SK-N-SH (cell line): ENCODE data around the gene LRP1. TPM values are rescaled to one million over a fixed set of nuclear protein-coding genes. Genes with fewer than 3 reads are reported as not detected.

Experiments used
- CTCF ChIA-PET: fragments of 300-600, 350-600 bp; formaldehyde crosslinking; extraction: SDS; loops from one replicate; lab custom pipeline; 2021; lab: Yijun Ruan, JAX
- POLR2A ChIA-PET: fragments of 350-600 bp; sonication (Branson Sonifier 250); formaldehyde crosslinking; extraction: SDS; loops from one replicate; lab custom pipeline; 2020; ENCODE audit warnings: antibody characterized with exemption, inconsistent platforms; lab: Yijun Ruan, JAX
- DNase-seq: peaks from one replicate; pipeline ENCODE4 v3.0.0; 2012
- H2AFZ ChIP-seq: fragments of 200-600 bp; sonication (generic); 2 replicates; pipeline ENCODE4 v1.8.1; 2016; ENCODE audit warnings: antibody characterized with exemption, mild to moderate bottlenecking, low read depth
- H3F3A ChIP-seq: fragments of 200-600 bp; sonication (generic); replicated peaks from 2 replicates; pipeline ENCODE3; 2016; ENCODE audit warnings: antibody characterized with exemption, mild to moderate bottlenecking; ENCODE audit not compliant: insufficient read depth
- H3K27ac ChIP-seq, 2 experiments: fragments of 200-500 bp in 1 of 2; fragments of 200-600 bp in 1 of 2; sonication (Bioruptor generic) in 1 of 2; sonication (generic), shearing (Covaris generic) in 1 of 2; 2 replicates each; pipeline versions ENCODE4 v1.5.1 to v1.6.1; 2014 to 2016; ENCODE audit warnings: low read depth in 2 of 2, inconsistent platforms in 1 of 2, low read length in 1 of 2, mild to moderate bottlenecking in 1 of 2, mixed read lengths in 1 of 2
- H3K27me3 ChIP-seq: fragments of 200-600 bp; sonication (generic), shearing (Covaris generic); 2 replicates; pipeline ENCODE4 v1.6.1; 2016; ENCODE audit warnings: mixed run types; ENCODE audit not compliant: insufficient read depth
- H3K36me3 ChIP-seq, 2 experiments: fragments of 200-500 bp in 1 of 2; fragments of 200-600 bp in 1 of 2; sonication (Bioruptor generic) in 1 of 2; sonication (generic) in 1 of 2; replicated peaks in 1 of 2; 2 replicates each; pipeline versions ENCODE3 to v1.5.1; 2014 to 2016; ENCODE audit warnings: low read length in 1 of 2, mild to moderate bottlenecking in 1 of 2; ENCODE audit not compliant: insufficient read depth in 2 of 2, control insufficient read depth in 1 of 2
- H3K4me1 ChIP-seq, 2 experiments: fragments of 200-500 bp in 1 of 2; fragments of 200-600 bp in 1 of 2; sonication (Bioruptor generic) in 1 of 2; sonication (generic), shearing (Covaris generic) in 1 of 2; 2 replicates each; pipeline versions ENCODE4 v1.5.1 to v1.6.1; 2014 to 2016; ENCODE audit warnings: low read depth in 1 of 2, low read length in 1 of 2, mixed run types in 1 of 2; ENCODE audit not compliant: insufficient read depth in 2 of 2, control insufficient read depth in 1 of 2
- H3K4me2 ChIP-seq: fragments of 200-600 bp; sonication (generic), shearing (Covaris generic); 2 replicates; pipeline ENCODE4 v1.6.1; 2017; ENCODE audit warnings: mixed run types
- H3K4me3 ChIP-seq, 2 experiments: fragments of 200-500 bp in 1 of 2; fragments of 200-600 bp in 1 of 2; sonication (Bioruptor generic) in 1 of 2; sonication (generic), shearing (Covaris generic) in 1 of 2; 2 replicates each; pipeline versions ENCODE4 v1.5.1 to v1.8.1; 2014 to 2016; ENCODE audit warnings: low read depth in 2 of 2, inconsistent platforms in 1 of 2, low read length in 1 of 2, mild to moderate bottlenecking in 1 of 2, mixed read lengths in 1 of 2, moderate library complexity in 1 of 2
- H3K79me2 ChIP-seq: fragments of 200-600 bp; sonication (generic); 2 replicates; pipeline ENCODE4 v1.8.1; 2017; ENCODE audit warnings: mild to moderate bottlenecking; ENCODE audit not compliant: insufficient read depth
- H3K9ac ChIP-seq: fragments of 200-600 bp; sonication (generic); 2 replicates; pipeline ENCODE4 v1.6.1; 2017; ENCODE audit warnings: mixed run types
- H3K9me2 ChIP-seq: fragments of 200-600 bp; sonication (generic); 2 replicates; pipeline ENCODE4 v1.6.1; 2017; ENCODE audit warnings: mixed run types
- H3K9me3 ChIP-seq: fragments of 200-600 bp; sonication (generic); 2 replicates; pipeline ENCODE4 v1.6.1; 2017; ENCODE audit warnings: mixed run types, mild to moderate bottlenecking, moderate library complexity
- H4K20me1 ChIP-seq: fragments of 200-600 bp; sonication (generic); 2 replicates; pipeline ENCODE4 v1.6.1; 2017; ENCODE audit warnings: mild to moderate bottlenecking, mixed run types; ENCODE audit not compliant: insufficient read depth
- ELF1 ChIP-seq: IDR thresholded peaks from 2 replicates; pipeline ENCODE4 v1.4.0; 2012
- EZH2phosphoT487 ChIP-seq: fragments of 200-600 bp; sonication (generic); IDR thresholded peaks from 2 replicates; pipeline ENCODE4 v1.6.1; 2017; ENCODE audit warnings: low read depth, mixed run types, mild to moderate bottlenecking, antibody characterized with exemption, moderate library complexity, borderline replicate concordance
- FOXJ3 ChIP-seq: sonication (generic); formaldehyde crosslinking; IDR thresholded peaks from 2 replicates; pipeline ENCODE4 v1.5.1; 2020; ENCODE audit warnings: mild to moderate bottlenecking, missing genetic modification reagents
- GABPA ChIP-seq: IDR thresholded peaks from 2 replicates; pipeline ENCODE4 v1.4.0; 2012; ENCODE audit warnings: low read depth, mild to moderate bottlenecking
- JUND ChIP-seq: IDR thresholded peaks from 2 replicates; pipeline ENCODE4 v1.4.0; 2012
- MEF2A ChIP-seq: IDR thresholded peaks from 2 replicates; pipeline ENCODE4 v1.4.0; 2012; ENCODE audit warnings: low read depth, borderline replicate concordance
- NFIC ChIP-seq: IDR thresholded peaks from 2 replicates; pipeline ENCODE4 v1.4.0; 2012; ENCODE audit warnings: borderline replicate concordance
- POLR2AphosphoS5 ChIP-seq: IDR thresholded peaks from 2 replicates; pipeline ENCODE4 v1.6.1; 2012; ENCODE audit warnings: low read depth, low read length
- RCOR1 ChIP-seq: fragments of 150-350 bp; IDR thresholded peaks from 2 replicates; pipeline ENCODE4 v1.6.1; 2017; ENCODE audit warnings: antibody characterized with exemption, low read length
- RFX5 ChIP-seq: IDR thresholded peaks from 2 replicates; pipeline ENCODE4 v1.6.1; 2012; ENCODE audit warnings: mild to moderate bottlenecking, improper control_type of control experiment, low read length
- RXRA ChIP-seq: IDR thresholded peaks from 2 replicates; pipeline ENCODE4 v1.4.0; 2012; ENCODE audit warnings: low read depth, mild to moderate bottlenecking, borderline replicate concordance
- TAF1 ChIP-seq: IDR thresholded peaks from 2 replicates; pipeline ENCODE4 v1.6.1; 2012; ENCODE audit warnings: low read depth, mild to moderate bottlenecking, low read length, moderate library complexity, borderline replicate concordance
- YY1 ChIP-seq: IDR thresholded peaks from 2 replicates; pipeline ENCODE4 v1.4.0; 2012; ENCODE audit warnings: low read depth, mild to moderate bottlenecking
- WGBS: methylation state at CpG from one replicate; pipeline ENCODE4 v1.1.6; 2017; ENCODE audit warnings: low lambda C conversion rate; 5-methylcytosine and 5-hydroxymethylcytosine counted together
- polyA plus RNA-seq, 3 experiments: library from polyadenylated mRNA; depleted of rRNA; stranded (reverse); fragments of >200 nt; gene quantifications; 2 replicates each; pipeline ENCODE4 v1.2.3, GENCODE V29; 2012
- TF ChIP-seq, protein P1 (sequence below): IDR thresholded peaks from 2 replicates; pipeline ENCODE4; 2012
- TF ChIP-seq, protein P2 (sequence below): fragments of 150-350 bp; IDR thresholded peaks from 2 replicates; pipeline ENCODE4 v1.6.1; 2016; ENCODE audit warnings: mild to moderate bottlenecking, low read depth, low read length
- TF ChIP-seq, protein P3 (sequence below): IDR thresholded peaks from 2 replicates; pipeline ENCODE4 v1.4.0; 2012; ENCODE audit warnings: low read depth, borderline replicate concordance

The LRP1 gene
- polyA plus RNA-seq, 1 of the 3 experiments (the other 2 are of a cell fraction), result 55.0 TPM

GRCh38 chr12:57176846-57177245 is 48.6 kb downstream of the LRP1 start:
- ChIA-PET CTCF (interaction anchor here (0.8 to 33.3 kb wide), 16 partner anchors 4 to 172 kb away, joined by 3 to 643 read pairs (median 8); partner anchors contain the start of genes LRP1, LRP1-AS, NAB2 and STAT6), POLR2A (interaction anchor here (4.6 kb wide), 1 partner anchor 49 kb away, joined by 23 read pairs; the partner anchor contains the start of gene LRP1)
- Histone ChIP-seq H3K4me3 (no peak overlapping the region), H3K9me2 (no peaks in the 10 kb centered on the region), H3K9ac (no peak overlapping the region), H3K79me2 (no peaks in the 10 kb centered on the region), H3F3A (peaks cover 4% of the 10 kb centered on the region), H2AFZ (no peak overlapping the region), H3K9me3 (no peaks in the 10 kb centered on the region), H3K27ac (no peak overlapping the region), H4K20me1 (0 out of 2 replicates have a peak, but pooled peaks cover 2% of the 10 kb centered on the region), H3K4me2 (no peak overlapping the region), H3K36me3 (peaks cover 24 to 63% of the 10 kb centered on the region in 2 experiments), H3K27me3 (no peaks in the 10 kb centered on the region), H3K4me1 (peaks cover 0 to 16% of the 10 kb centered on the region in 2 experiments; a peak in 1 of 4 replicates)
- no peak for DNase-seq
- 69% methylated on average over 4 of the region's 9 CpGs for WGBS
- TF ChIP-seq RCOR1 (no peak), NFIC (no peak), TAF1 (no peak), EZH2phosphoT487 (no peak), MEF2A (no peak), GABPA (no peak), FOXJ3 (no peak), RFX5 (no peak), POLR2AphosphoS5 (no peak), RXRA (no peak), JUND (no peak), ELF1 (no peak), YY1 (no peak)
- TF ChIP-seq, protein P1, sequence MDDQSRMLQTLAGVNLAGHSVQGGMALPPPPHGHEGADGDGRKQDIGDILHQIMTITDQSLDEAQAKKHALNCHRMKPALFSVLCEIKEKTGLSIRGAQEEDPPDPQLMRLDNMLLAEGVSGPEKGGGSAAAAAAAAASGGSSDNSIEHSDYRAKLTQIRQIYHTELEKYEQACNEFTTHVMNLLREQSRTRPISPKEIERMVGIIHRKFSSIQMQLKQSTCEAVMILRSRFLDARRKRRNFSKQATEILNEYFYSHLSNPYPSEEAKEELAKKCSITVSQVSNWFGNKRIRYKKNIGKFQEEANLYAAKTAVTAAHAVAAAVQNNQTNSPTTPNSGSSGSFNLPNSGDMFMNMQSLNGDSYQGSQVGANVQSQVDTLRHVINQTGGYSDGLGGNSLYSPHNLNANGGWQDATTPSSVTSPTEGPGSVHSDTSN, result no peak
- TF ChIP-seq, protein P2, sequence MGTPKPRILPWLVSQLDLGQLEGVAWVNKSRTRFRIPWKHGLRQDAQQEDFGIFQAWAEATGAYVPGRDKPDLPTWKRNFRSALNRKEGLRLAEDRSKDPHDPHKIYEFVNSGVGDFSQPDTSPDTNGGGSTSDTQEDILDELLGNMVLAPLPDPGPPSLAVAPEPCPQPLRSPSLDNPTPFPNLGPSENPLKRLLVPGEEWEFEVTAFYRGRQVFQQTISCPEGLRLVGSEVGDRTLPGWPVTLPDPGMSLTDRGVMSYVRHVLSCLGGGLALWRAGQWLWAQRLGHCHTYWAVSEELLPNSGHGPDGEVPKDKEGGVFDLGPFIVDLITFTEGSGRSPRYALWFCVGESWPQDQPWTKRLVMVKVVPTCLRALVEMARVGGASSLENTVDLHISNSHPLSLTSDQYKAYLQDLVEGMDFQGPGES, result no peak
- TF ChIP-seq, protein P3, sequence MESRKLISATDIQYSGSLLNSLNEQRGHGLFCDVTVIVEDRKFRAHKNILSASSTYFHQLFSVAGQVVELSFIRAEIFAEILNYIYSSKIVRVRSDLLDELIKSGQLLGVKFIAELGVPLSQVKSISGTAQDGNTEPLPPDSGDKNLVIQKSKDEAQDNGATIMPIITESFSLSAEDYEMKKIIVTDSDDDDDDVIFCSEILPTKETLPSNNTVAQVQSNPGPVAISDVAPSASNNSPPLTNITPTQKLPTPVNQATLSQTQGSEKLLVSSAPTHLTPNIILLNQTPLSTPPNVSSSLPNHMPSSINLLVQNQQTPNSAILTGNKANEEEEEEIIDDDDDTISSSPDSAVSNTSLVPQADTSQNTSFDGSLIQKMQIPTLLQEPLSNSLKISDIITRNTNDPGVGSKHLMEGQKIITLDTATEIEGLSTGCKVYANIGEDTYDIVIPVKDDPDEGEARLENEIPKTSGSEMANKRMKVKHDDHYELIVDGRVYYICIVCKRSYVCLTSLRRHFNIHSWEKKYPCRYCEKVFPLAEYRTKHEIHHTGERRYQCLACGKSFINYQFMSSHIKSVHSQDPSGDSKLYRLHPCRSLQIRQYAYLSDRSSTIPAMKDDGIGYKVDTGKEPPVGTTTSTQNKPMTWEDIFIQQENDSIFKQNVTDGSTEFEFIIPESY, result no peak
